ENCODE measurements around the gene FBXO39. TPM values are rescaled to one million over a fixed set of nuclear protein-coding genes. Genes with fewer than 3 reads are reported as not detected.

FBXO39 gene
- total RNA-seq, 2 experiments from 2014 or later: 0.36 to 0.71 TPM

DNA sequence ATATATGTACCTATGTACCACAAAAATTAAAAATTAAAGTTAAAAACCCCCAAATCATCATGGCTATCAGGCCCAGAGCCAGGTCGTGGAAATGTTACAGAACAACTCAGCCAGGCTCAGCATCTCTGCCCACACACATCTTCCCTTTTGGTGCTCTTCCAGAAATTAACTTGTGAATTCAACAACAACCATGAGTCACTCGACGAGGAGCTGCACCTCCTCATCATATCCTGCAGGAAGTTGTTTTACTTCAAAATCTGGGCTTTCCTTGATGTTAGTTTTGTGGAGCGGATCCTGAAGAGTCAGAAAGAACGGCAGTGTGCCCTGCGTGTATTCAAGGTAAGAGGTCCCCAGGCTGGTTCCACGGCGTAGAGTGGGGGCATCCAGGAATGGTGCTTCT, 10.6 kb downstream of the FBXO39 start:
- TF ChIP-seq, protein P1, sequence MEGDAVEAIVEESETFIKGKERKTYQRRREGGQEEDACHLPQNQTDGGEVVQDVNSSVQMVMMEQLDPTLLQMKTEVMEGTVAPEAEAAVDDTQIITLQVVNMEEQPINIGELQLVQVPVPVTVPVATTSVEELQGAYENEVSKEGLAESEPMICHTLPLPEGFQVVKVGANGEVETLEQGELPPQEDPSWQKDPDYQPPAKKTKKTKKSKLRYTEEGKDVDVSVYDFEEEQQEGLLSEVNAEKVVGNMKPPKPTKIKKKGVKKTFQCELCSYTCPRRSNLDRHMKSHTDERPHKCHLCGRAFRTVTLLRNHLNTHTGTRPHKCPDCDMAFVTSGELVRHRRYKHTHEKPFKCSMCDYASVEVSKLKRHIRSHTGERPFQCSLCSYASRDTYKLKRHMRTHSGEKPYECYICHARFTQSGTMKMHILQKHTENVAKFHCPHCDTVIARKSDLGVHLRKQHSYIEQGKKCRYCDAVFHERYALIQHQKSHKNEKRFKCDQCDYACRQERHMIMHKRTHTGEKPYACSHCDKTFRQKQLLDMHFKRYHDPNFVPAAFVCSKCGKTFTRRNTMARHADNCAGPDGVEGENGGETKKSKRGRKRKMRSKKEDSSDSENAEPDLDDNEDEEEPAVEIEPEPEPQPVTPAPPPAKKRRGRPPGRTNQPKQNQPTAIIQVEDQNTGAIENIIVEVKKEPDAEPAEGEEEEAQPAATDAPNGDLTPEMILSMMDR (IDR thresholded peaks at IDR 0.05): no peak
- Histone ChIP-seq H3K9me3 (ENCODE audit: control insufficient read depth in 1 of 2, insufficient read depth in 1 of 2, low read length in 2 of 2) (peaks cover 0 to 6% of the 10 kb centered on the region in 2 experiments), H3K4me3 (ENCODE audit: low read length) (no peak overlapping the region), H3K4me1 (ENCODE audit: insufficient read depth, low read length) (no peaks in the 10 kb centered on the region), H3K36me3 (ENCODE audit: insufficient read depth, low read length) (no peaks in the 10 kb centered on the region), H3K27me3 (ENCODE audit: control insufficient read depth in 1 of 2, insufficient read depth in 2 of 2, low read length in 2 of 2) (peaks cover 10 to 31% of the 10 kb centered on the region in 2 experiments), H3K27ac (ENCODE audit: low read depth in 1 of 2, low read length in 2 of 2) (no peak overlapping the region)
- POLR2A ChIA-PET: no interaction called here
- H3K4me1 Mint-ChIP-seq (ENCODE audit: low read depth): peaks cover 13% of the 10 kb centered on the region
- no peak overlapping the region for H3K4me3 Mint-ChIP-seq
- peaks cover 27% of the 10 kb centered on the region for H3K9me3 Mint-ChIP-seq
- H3K27me3 Mint-ChIP-seq: peaks cover 65% of the 10 kb centered on the region
- DNase-seq (no peak), ATAC-seq (ENCODE audit: poor library complexity) (no peak)
- CTCF ChIA-PET: no interaction called here
- H3K36me3 Mint-ChIP-seq (ENCODE audit: low read depth): peaks cover 2% of the 10 kb centered on the region
- no peak overlapping the region for H3K27ac Mint-ChIP-seq
- intact Hi-C loops (cut with DNase I, micrococcal nuclease): loop anchor here in 1 of 2 experiments (5.0 kb wide), 1 partner anchor 49 kb away; no protein-coding TSS in a partner anchor

DNA sequence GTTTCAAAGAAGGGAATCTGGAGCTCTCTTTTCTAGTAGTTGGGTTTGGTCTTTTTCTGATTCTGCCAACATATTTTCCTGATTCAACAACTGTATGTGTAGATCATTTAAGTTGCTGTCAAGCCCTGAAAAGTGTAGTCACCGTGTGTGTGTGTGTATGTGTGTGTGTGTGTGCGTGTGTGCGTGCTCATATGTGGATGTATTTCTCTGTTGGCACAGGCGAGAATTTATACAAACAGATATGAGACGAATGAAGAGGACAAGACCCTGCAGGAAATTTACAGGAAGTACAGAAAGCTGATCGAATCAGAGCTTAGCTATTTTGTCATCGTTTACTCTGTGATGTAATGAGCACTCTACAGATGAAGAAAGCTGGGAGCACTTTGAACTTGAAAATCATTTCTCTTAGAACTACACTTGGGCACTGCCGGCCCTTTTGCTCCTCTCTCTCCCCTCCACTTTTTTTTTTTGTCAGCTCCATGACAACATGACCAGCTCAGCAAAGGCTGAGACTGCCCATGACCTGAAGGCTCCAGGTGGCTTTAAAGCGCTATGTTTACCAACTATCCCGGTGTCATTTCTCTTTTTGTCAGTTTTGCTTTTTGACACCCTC, 11.2 kb downstream of the FBXO39 start:
- ChIA-PET POLR2A (no interaction called here), CTCF (no interaction called here)
- DNase-seq (no peak), ATAC-seq (ENCODE audit: poor library complexity) (no peak)
- intact Hi-C loops (cut with DNase I, micrococcal nuclease): loop anchor here in 1 of 2 experiments (5.0 kb wide), 1 partner anchor 50 kb away; no protein-coding TSS in a partner anchor
- peaks cover 12 to 28% of the 10 kb centered on the region in 2 experiments for H3K27me3 ChIP-seq (ENCODE audit: control insufficient read depth in 1 of 2, insufficient read depth in 2 of 2, low read length in 2 of 2)
- peaks cover 0 to 6% of the 10 kb centered on the region in 2 experiments for H3K9me3 ChIP-seq (ENCODE audit: control insufficient read depth in 1 of 2, insufficient read depth in 1 of 2, low read length in 2 of 2)
- H3K4me1 Mint-ChIP-seq (ENCODE audit: low read depth): peaks cover 13% of the 10 kb centered on the region
- H3K27me3 Mint-ChIP-seq: peaks cover 62% of the 10 kb centered on the region
- H3K36me3 ChIP-seq (ENCODE audit: insufficient read depth, low read length): no peaks in the 10 kb centered on the region
- peaks cover 22% of the 10 kb centered on the region for H3K9me3 Mint-ChIP-seq
- TF ChIP-seq, protein P1 (IDR thresholded peaks at IDR 0.05): no peak
- H3K4me1 ChIP-seq (ENCODE audit: insufficient read depth, low read length): no peaks in the 10 kb centered on the region
- H3K4me3 Mint-ChIP-seq: no peak overlapping the region
- no peak overlapping the region for H3K27ac Mint-ChIP-seq
- no peaks in the 10 kb centered on the region for H3K36me3 Mint-ChIP-seq (ENCODE audit: low read depth)
- no peak overlapping the region for H3K27ac ChIP-seq (ENCODE audit: low read depth in 1 of 2, low read length in 2 of 2)
- H3K4me3 ChIP-seq (ENCODE audit: low read length): no peak overlapping the region

DNA sequence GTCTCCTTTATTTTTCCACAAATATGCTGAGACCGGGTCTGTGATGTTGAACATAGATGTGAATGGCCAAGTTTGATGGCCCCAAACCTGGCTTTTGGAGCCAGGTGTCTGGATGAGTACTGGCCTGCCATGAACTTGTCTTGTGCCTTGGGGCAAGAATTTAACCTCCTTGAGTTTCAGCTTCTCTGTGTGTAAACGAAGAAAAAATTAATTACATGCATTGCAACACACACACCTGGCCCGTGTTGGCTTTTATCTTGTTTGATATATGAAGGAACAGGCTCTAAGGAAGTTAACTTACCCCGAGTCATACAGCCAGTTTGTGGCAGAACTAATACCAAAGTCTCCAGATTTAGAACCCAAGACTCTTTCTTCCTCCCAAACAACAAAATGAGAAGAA, 13.1 kb downstream of the FBXO39 start:
- TF ChIP-seq, protein P1 (IDR thresholded peaks at IDR 0.05): no peak
- peaks cover 13% of the 10 kb centered on the region for H3K4me1 Mint-ChIP-seq (ENCODE audit: low read depth)

More for the DNA sequence above, 13.1 kb downstream of the FBXO39 start:
- CTCF ChIA-PET: no interaction called here
- Mint-ChIP-seq H3K36me3 (ENCODE audit: low read depth) (no peaks in the 10 kb centered on the region), H3K27ac (no peak overlapping the region), H3K27me3 (peaks cover 68% of the 10 kb centered on the region), H3K9me3 (peaks cover 5% of the 10 kb centered on the region), H3K4me3 (no peak overlapping the region)
- ATAC-seq (ENCODE audit: poor library complexity): no peak
- H3K9me3 ChIP-seq (ENCODE audit: control insufficient read depth in 1 of 2, insufficient read depth in 1 of 2, low read length in 2 of 2): no peaks in the 10 kb centered on the region
- no peak for DNase-seq
- POLR2A ChIA-PET: no interaction called here
- intact Hi-C loops (cut with DNase I, micrococcal nuclease): loop anchor here in 1 of 2 experiments (5.0 kb wide), 1 partner anchor 52 kb away; no protein-coding TSS in a partner anchor
- H3K36me3 ChIP-seq (ENCODE audit: insufficient read depth, low read length): no peaks in the 10 kb centered on the region
- no peaks in the 10 kb centered on the region for H3K4me1 ChIP-seq (ENCODE audit: insufficient read depth, low read length)
- H3K4me3 ChIP-seq (ENCODE audit: low read length): no peak overlapping the region
- no peak overlapping the region for H3K27ac ChIP-seq (ENCODE audit: low read depth in 1 of 2, low read length in 2 of 2)
- peaks cover 12 to 33% of the 10 kb centered on the region in 2 experiments for H3K27me3 ChIP-seq (ENCODE audit: control insufficient read depth in 1 of 2, insufficient read depth in 2 of 2, low read length in 2 of 2)
